ENCODE data around the gene ZYX. TPM values are rescaled to one million over a fixed set of nuclear protein-coding genes. Genes with fewer than 3 reads are reported as not detected.

Gene ZYX
- total RNA-seq, 1 donor from 2014 or later = 412 TPM

GRCh38 chr7:143351574-143351973 lies 29.6 kb upstream of the ZYX start:
- Mint-ChIP-seq H3K36me3 (ENCODE audit: unreplicated experiment) (peaks cover 7% of the 10 kb centered on the region), H3K4me3 (ENCODE audit: unreplicated experiment) (no peak overlapping the region), H3K27me3 (ENCODE audit: unreplicated experiment) (peaks cover 47% of the 10 kb centered on the region), H3K9me3 (ENCODE audit: unreplicated experiment) (no peaks in the 10 kb centered on the region), H3K4me1 (ENCODE audit: unreplicated experiment) (peaks cover 3% of the 10 kb centered on the region), H3K27ac (ENCODE audit: unreplicated experiment) (no peak overlapping the region)
- no peak for TF ChIP-seq CTCF (IDR thresholded peaks at IDR 0.05)
- no peak for DNase-seq (ENCODE audit: extremely low spot score, unreplicated experiment)

- Mint-ChIP-seq H3K27ac (ENCODE audit: unreplicated experiment) (no peak overlapping the region), H3K4me1 (ENCODE audit: unreplicated experiment) (peaks cover 3% of the 10 kb centered on the region), H3K4me3 (ENCODE audit: unreplicated experiment) (no peak overlapping the region), H3K36me3 (ENCODE audit: unreplicated experiment) (peaks cover 9% of the 10 kb centered on the region), H3K9me3 (ENCODE audit: unreplicated experiment) (no peaks in the 10 kb centered on the region), H3K27me3 (ENCODE audit: unreplicated experiment) (peaks cover 39% of the 10 kb centered on the region)
- no peak for TF ChIP-seq CTCF (IDR thresholded peaks at IDR 0.05)
- DNase-seq (ENCODE audit: extremely low spot score, unreplicated experiment) = no peak
Measured at GRCh38 chr7:143352531-143353002, 28.6 kb upstream of the ZYX start.

GRCh38 chr7:143354376-143354775 lies 26.8 kb upstream of the ZYX start:
- no peak overlapping the region for H3K27ac Mint-ChIP-seq (ENCODE audit: unreplicated experiment)
- H3K4me3 Mint-ChIP-seq (ENCODE audit: unreplicated experiment) = no peak overlapping the region
- no peak for DNase-seq (ENCODE audit: extremely low spot score, unreplicated experiment)
- peaks cover 3% of the 10 kb centered on the region for H3K4me1 Mint-ChIP-seq (ENCODE audit: unreplicated experiment)
- no peak for TF ChIP-seq CTCF (IDR thresholded peaks at IDR 0.05)
- H3K9me3 Mint-ChIP-seq (ENCODE audit: unreplicated experiment) = no peaks in the 10 kb centered on the region
- H3K36me3 Mint-ChIP-seq (ENCODE audit: unreplicated experiment) = peaks cover 17% of the 10 kb centered on the region
- H3K27me3 Mint-ChIP-seq (ENCODE audit: unreplicated experiment) = peaks cover 21% of the 10 kb centered on the region

GRCh38 chr7:143354965-143355364 lies 26.2 kb upstream of the ZYX start:
- no peak for TF ChIP-seq CTCF (IDR thresholded peaks at IDR 0.05)
- no peak overlapping the region for H3K27ac Mint-ChIP-seq (ENCODE audit: unreplicated experiment)

GRCh38 chr7:143355450-143356385 lies 25.4 kb upstream of the ZYX start:
- H3K9me3 Mint-ChIP-seq (ENCODE audit: unreplicated experiment) = no peaks in the 10 kb centered on the region
- H3K27ac Mint-ChIP-seq (ENCODE audit: unreplicated experiment) = peak overlapping the region; percentile 61
- H3K4me1 Mint-ChIP-seq (ENCODE audit: unreplicated experiment) = peaks cover 8% of the 10 kb centered on the region
- H3K36me3 Mint-ChIP-seq (ENCODE audit: unreplicated experiment) = peaks cover 18% of the 10 kb centered on the region
- H3K27me3 Mint-ChIP-seq (ENCODE audit: unreplicated experiment) = peaks cover 16% of the 10 kb centered on the region
- DNase-seq (ENCODE audit: extremely low spot score, unreplicated experiment) = no peak
- no peak overlapping the region for H3K4me3 Mint-ChIP-seq (ENCODE audit: unreplicated experiment)
- TF ChIP-seq CTCF (IDR thresholded peaks at IDR 0.05) = no peak

More at GRCh38 chr7:143354965-143355364, 26.2 kb upstream of the ZYX start:
- peaks cover 15% of the 10 kb centered on the region for H3K27me3 Mint-ChIP-seq (ENCODE audit: unreplicated experiment)
- H3K9me3 Mint-ChIP-seq (ENCODE audit: unreplicated experiment) = no peaks in the 10 kb centered on the region
- peaks cover 18% of the 10 kb centered on the region for H3K36me3 Mint-ChIP-seq (ENCODE audit: unreplicated experiment)
- DNase-seq (ENCODE audit: extremely low spot score, unreplicated experiment) = no peak
- H3K4me1 Mint-ChIP-seq (ENCODE audit: unreplicated experiment) = peaks cover 3% of the 10 kb centered on the region
- H3K4me3 Mint-ChIP-seq (ENCODE audit: unreplicated experiment) = no peak overlapping the region
